Colonic mucosa (tissue), 4 donors: Measurements from ENCODE around the gene CCM2. TPM values are rescaled to one million over a fixed set of nuclear protein-coding genes. Genes with fewer than 3 reads are reported as not detected.

Experiments used
- DNase-seq: peaks from one replicate; pipeline ENCODE4 v3.0.0-alpha.2; 2020
- H3K27ac ChIP-seq: fragments of 200-600 bp; one replicate; pipeline ENCODE4 v1.8.0; 2021
- H3K27me3 ChIP-seq: fragments of 200-600 bp; one replicate; pipeline ENCODE4 v1.8.0; 2021
- H3K36me3 ChIP-seq: fragments of 200-600 bp; one replicate; pipeline ENCODE4 v1.8.0; 2021
- H3K4me1 ChIP-seq: fragments of 200-600 bp; one replicate; pipeline ENCODE4 v1.8.0; 2021; ENCODE audit warnings: mild to moderate bottlenecking
- H3K4me3 ChIP-seq: fragments of 200-600 bp; one replicate; pipeline ENCODE4 v1.8.0; 2021
- H3K9ac ChIP-seq, 2 donors: one replicate each; pipeline ENCODE4 v1.7.0; 2013; ENCODE audit warnings: control low read depth in 2 of 2, low read depth in 2 of 2, low read length in 2 of 2
- H3K9me3 ChIP-seq: fragments of 200-600 bp; one replicate; pipeline ENCODE4 v1.8.0; 2021
- CTCF ChIP-seq: fragments of 200-600 bp; IDR thresholded peaks from one replicate; pipeline ENCODE4 v1.8.0; 2022; ENCODE audit warnings: antibody characterized with exemption, mild to moderate bottlenecking
- intact Hi-C: fragments of 100-400 bp; cut with DNase I; formaldehyde crosslinking; loops from one replicate; pipeline ENCODE4 v1.14.1; 2022
- total RNA-seq, 2 donors: library from RNA; stranded (reverse); fragmentation: NEBNext Ultra II Directional in 1 of 2; extraction: Animal tissue kit (Norgen Biotek cat#: 25700) in 1 of 2; gene quantifications; one replicate each; pipeline ENCODE4 v1.2.1, GENCODE V29; 2021
- donor health status: healthy.
- donor health status: DM: no; HTN: no; CAD: no.
- donor health status: DM: no; HTN: no; CAD: no.

Gene CCM2
- total RNA-seq, 2 donors from 2014 or later: 34.8 to 38.0 TPM

GRCh38 chr7:44998153-44998871 is 1.7 kb upstream of the CCM2 start:
- Histone ChIP-seq H3K4me3 (no peak overlapping the region), H3K4me1 (no peaks in the 10 kb centered on the region), H3K27ac (peak overlapping the region; percentile 88), H3K9me3 (no peaks in the 10 kb centered on the region), H3K27me3 (no peaks in the 10 kb centered on the region), H3K36me3 (no peaks in the 10 kb centered on the region), H3K9ac (no peak overlapping the region)
- no peak for TF ChIP-seq CTCF
- no peak for DNase-seq
- intact Hi-C loops: no loop called here

DNA sequence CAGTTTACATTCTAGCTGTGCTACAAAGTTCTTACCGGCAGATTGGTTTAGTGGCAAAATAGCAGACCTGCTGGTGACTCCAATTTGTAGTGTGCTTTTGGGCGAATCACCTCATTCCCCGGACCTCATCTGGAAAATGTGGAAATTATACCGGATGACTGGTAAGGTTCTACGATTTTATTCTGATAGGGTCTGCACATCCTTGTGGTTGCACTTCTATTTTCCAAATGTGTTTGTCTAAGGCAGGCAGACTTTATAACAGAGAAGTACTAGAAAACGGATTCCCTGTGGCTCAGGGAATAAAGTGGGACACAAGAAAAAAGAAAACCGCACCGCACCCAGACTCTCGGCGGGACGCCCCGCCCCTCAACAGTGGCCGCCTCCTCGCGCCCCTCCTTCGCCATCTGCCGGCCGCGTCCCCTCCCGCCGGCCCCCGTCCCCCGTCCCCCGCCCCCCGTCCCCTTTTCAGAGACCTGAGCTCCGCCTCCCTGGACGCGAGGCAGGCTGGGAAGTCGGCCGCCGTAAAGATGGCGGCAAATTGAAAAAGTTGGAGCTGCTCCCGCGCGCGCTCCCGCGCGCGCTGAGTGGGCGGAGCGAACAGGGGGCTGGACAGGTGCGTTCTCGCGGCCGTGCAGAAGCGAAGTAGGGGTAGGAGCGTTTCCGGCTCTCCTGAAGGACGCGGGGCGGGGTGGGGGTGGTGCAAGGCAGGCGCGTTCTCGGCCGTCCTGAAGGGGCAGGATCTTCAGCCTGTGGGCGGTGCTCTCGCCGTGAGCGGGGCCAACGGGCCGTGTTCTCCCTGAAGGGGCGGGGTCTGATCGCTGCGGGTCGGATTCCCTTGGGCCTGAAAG is 532 bp upstream of the CCM2 start:
- peak overlapping the region; percentile 88 for H3K27ac ChIP-seq
- intact Hi-C loops: no loop called here
- no peaks in the 10 kb centered on the region for H3K4me1 ChIP-seq
- no peaks in the 10 kb centered on the region for H3K9me3 ChIP-seq
- peak overlapping the region; percentile 56 to 83 for H3K9ac ChIP-seq
- DNase-seq: peak; percentile 100
- H3K27me3 ChIP-seq: no peaks in the 10 kb centered on the region
- TF ChIP-seq CTCF: no peak
- no peaks in the 10 kb centered on the region for H3K36me3 ChIP-seq
- H3K4me3 ChIP-seq: peak overlapping the region; percentile 47

DNA sequence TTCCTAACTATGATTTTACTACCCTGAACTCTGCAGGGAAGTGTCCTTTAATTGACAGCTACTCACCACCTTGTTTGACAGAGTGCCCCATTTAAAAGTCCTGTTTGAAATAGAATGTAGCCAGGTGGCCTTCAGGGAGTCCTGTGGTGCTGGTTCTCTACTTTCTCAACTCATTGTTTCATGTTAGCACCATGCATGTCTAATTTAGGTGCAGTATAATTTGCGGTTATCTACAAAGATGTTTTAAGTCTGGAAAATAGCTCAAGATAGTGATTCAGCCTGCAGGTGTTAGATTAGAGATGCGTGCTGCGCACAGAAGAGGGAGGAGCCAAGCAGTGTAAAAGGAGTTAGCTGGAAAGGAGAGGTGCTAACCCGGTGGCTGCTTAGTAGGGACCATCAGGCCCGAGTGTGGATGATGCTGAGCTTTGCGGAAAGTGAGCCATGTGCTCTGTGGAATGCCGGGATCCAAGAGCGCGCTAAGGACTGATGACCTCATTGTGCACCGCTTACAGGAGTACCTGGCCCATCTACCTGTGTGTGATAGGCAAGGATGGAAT is 1.2 kb downstream of the CCM2 start:
- no peaks in the 10 kb centered on the region for H3K36me3 ChIP-seq
- peak; percentile 38 for DNase-seq
- no peak for TF ChIP-seq CTCF
- intact Hi-C loops: no loop called here
- peak overlapping the region; percentile 90 for H3K4me3 ChIP-seq
- no peaks in the 10 kb centered on the region for H3K27me3 ChIP-seq
- H3K9me3 ChIP-seq: no peaks in the 10 kb centered on the region
- peak overlapping the region; percentile 92 for H3K27ac ChIP-seq
- no peaks in the 10 kb centered on the region for H3K4me1 ChIP-seq
- H3K9ac ChIP-seq: peak overlapping the region in 1 of 2 donors; percentile 93

DNA sequence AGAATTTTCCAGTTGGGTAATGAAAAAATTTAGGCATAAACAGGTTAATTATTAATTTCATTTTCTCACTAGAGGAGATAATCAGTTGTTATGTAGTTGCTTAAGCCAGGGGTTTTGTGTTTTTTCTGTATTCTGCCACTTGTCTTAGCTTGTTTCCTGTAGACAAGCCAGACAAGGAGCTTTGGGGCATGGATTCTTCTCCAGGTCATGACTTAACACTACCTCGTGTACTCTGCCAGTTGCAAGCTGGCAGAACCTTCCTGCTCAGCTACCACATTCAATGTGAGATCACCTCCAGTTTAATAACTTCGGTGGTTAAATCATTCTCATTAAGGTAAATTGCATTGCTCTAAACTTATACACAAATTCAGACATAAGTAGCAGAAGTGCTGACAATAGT is 1.8 kb downstream of the CCM2 start:
- Histone ChIP-seq H3K4me1 (no peaks in the 10 kb centered on the region), H3K4me3 (no peak overlapping the region), H3K9ac (no peak overlapping the region), H3K27me3 (no peaks in the 10 kb centered on the region), H3K9me3 (no peaks in the 10 kb centered on the region), H3K27ac (no peak overlapping the region), H3K36me3 (no peaks in the 10 kb centered on the region)
- DNase-seq: no peak
- no peak for TF ChIP-seq CTCF
- intact Hi-C loops: no loop called here

GRCh38 chr7:45003789-45004188 is 3.8 kb downstream of the CCM2 start:
- no peaks in the 10 kb centered on the region for H3K9me3 ChIP-seq
- no peaks in the 10 kb centered on the region for H3K36me3 ChIP-seq
- intact Hi-C loops: no loop called here
- no peak for DNase-seq
- no peak overlapping the region for H3K9ac ChIP-seq
- no peaks in the 10 kb centered on the region for H3K27me3 ChIP-seq
- no peak for TF ChIP-seq CTCF
- no peaks in the 10 kb centered on the region for H3K4me1 ChIP-seq
- no peak overlapping the region for H3K27ac ChIP-seq
- no peak overlapping the region for H3K4me3 ChIP-seq
